Activated CD4-positive, alpha-beta T cell treated with anti-CD3 and anti-CD28 coated beads, Interleukin-2, amount 50 U/mL, for 16 hours (primary cell): Measurements from ENCODE around the gene PRDM1.

ENCODE experiments used
- DNase-seq: peaks from one replicate; pipeline ENCODE4 v3.0.0-alpha.2; 2020

PRDM1 gene

GRCh38 chr6:106118835-106119431 lies 32.8 kb downstream of the PRDM1 start:
- DNase-seq: peak; percentile 55

- no peak for DNase-seq
Measured at GRCh38 chr6:106119546-106119945, 33.4 kb downstream of the PRDM1 start.

GRCh38 chr6:106120006-106120405 lies 33.9 kb downstream of the PRDM1 start:
- DNase-seq: no peak

GRCh38 chr6:106120406-106120805 lies 34.3 kb downstream of the PRDM1 start:
- no peak for DNase-seq

GRCh38 chr6:106122306-106122918 lies 36.3 kb downstream of the PRDM1 start:
- DNase-seq: no peak

- no peak for DNase-seq
Measured at GRCh38 chr6:106122938-106123656, 37.0 kb downstream of the PRDM1 start.

- DNase-seq: no peak
Measured at GRCh38 chr6:106124015-106124414, 37.9 kb downstream of the PRDM1 start.

- DNase-seq: no peak
Measured at GRCh38 chr6:106124437-106125430, 38.6 kb downstream of the PRDM1 start.

- peak; percentile 90 for DNase-seq
Measured at GRCh38 chr6:106125925-106126435, 39.8 kb downstream of the PRDM1 start.

- no peak for DNase-seq
Measured at GRCh38 chr6:106126482-106126881, 40.3 kb downstream of the PRDM1 start.

GRCh38 chr6:106128981-106129781 lies 43.0 kb downstream of the PRDM1 start:
- no peak for DNase-seq

GRCh38 chr6:106132153-106132698 lies 46.1 kb downstream of the PRDM1 start:
- DNase-seq: no peak

- no peak for DNase-seq
Measured at GRCh38 chr6:106133040-106133439, 46.9 kb downstream of the PRDM1 start.

- DNase-seq: no peak
Measured at GRCh38 chr6:106134087-106134770, 48.1 kb downstream of the PRDM1 start.

GRCh38 chr6:106134906-106135634 lies 48.9 kb downstream of the PRDM1 start:
- DNase-seq: no peak

GRCh38 chr6:106135911-106136571 lies 49.9 kb downstream of the PRDM1 start:
- no peak for DNase-seq

GRCh38 chr6:106136845-106137244 lies 50.7 kb downstream of the PRDM1 start:
- DNase-seq: no peak

- DNase-seq: no peak
Measured at GRCh38 chr6:106138151-106138550, 52.0 kb downstream of the PRDM1 start.

GRCh38 chr6:106141441-106142237 lies 55.5 kb downstream of the PRDM1 start:
- DNase-seq: peak; percentile 64
